Measurements from ENCODE around the gene NAB1.
"Not testable (repeated sequence)": the region's sequence is repeated elsewhere in the genome, so short reads cannot be mapped to it uniquely, and the experiment has no call there.

- not testable (repeated sequence) for TF ChIP-seq POLR2A (IDR thresholded peaks at IDR 0.05)
- TF ChIP-seq, protein P1, sequence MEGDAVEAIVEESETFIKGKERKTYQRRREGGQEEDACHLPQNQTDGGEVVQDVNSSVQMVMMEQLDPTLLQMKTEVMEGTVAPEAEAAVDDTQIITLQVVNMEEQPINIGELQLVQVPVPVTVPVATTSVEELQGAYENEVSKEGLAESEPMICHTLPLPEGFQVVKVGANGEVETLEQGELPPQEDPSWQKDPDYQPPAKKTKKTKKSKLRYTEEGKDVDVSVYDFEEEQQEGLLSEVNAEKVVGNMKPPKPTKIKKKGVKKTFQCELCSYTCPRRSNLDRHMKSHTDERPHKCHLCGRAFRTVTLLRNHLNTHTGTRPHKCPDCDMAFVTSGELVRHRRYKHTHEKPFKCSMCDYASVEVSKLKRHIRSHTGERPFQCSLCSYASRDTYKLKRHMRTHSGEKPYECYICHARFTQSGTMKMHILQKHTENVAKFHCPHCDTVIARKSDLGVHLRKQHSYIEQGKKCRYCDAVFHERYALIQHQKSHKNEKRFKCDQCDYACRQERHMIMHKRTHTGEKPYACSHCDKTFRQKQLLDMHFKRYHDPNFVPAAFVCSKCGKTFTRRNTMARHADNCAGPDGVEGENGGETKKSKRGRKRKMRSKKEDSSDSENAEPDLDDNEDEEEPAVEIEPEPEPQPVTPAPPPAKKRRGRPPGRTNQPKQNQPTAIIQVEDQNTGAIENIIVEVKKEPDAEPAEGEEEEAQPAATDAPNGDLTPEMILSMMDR (IDR thresholded peaks at IDR 0.05): not testable (repeated sequence)
Measured at GRCh38 chr2:190608863-190609262, 40.0 kb upstream of the NAB1 start.
